HG03442 (cell line): ENCODE data around the gene CTTNBP2.

Source experiments
- ATAC-seq: cut with Tn5 transposase; IDR thresholded peaks from one replicate; pipeline ENCODE4 v1.9.1; 2021; ENCODE audit warnings: mild to moderate bottlenecking, moderate library complexity; ENCODE audit not compliant: unreplicated experiment

The CTTNBP2 gene

DNA sequence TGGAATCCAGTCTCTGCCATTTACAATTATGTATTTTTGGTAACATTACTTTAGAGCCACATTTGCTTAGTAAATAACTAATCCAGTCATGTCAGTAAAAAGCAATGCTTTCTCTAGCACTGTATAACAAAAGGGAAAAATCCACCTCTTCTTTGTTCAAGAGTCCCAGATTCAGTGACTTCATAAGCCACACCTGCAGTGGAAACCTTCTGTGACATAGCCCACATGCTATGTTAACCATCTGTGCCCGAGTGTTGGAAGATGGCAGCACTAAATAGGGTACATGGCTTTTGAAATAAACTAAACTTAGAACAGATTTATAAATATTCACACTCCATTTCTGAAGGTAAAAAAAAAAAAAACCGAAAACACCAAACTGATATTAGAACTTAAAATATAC is 83.0 kb downstream of the CTTNBP2 start:
- ATAC-seq: no peak

DNA sequence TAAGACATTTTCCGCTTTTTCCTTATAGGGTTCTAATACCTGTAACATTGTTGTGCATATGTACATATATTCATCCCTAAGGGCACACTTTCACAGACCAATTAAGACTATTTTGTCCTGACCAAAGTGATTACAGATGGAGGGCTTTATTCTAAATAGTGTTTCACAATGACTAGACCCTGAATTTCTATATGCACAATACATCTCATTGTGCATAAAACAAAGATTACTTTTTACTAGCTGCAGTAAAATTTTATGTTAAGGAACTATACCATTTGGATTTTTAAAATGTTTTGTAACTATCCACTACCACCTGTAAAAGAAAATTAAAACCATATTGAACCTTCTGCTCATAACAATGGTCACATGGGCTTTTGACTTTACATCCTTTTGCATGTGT is 87.8 kb downstream of the CTTNBP2 start:
- no peak for ATAC-seq

DNA sequence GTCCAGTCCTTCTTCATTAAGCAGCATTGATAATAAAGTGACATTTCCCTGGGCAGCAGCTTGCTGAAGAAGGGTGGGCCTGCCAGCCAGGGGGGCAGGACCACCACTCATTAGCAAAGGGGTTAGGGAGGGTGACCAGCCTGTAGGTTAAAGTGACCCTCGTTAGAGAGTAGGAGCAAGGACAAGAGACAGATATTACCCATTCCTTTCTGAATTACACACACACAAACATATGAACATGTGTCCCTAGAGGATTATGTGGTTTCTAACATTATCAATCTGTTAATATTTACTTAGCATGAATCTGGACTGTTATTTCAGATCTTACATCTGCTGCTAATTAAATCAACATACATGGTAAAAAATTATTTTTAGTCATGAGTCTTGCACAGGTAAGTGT is 88.9 kb downstream of the CTTNBP2 start:
- ATAC-seq: no peak

DNA sequence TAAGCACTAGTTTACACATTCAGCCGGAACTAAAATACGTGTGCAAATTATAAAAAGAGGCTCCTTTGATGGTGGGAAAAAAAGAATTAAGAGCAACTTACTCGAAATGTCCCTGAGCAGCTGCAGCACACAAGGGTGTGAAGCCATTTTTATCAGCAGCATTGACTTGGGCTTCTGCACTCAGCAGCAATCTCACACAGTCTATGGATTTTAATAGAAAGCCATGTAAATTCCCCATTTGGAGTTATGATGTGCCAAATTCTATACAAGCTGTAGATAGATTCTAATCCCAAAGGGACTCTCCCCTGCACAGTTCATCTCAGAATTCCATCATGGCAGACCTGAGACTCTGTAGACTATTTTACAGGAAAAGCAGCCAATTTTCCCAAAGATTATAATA is 90.5 kb downstream of the CTTNBP2 start:
- no peak for ATAC-seq

DNA sequence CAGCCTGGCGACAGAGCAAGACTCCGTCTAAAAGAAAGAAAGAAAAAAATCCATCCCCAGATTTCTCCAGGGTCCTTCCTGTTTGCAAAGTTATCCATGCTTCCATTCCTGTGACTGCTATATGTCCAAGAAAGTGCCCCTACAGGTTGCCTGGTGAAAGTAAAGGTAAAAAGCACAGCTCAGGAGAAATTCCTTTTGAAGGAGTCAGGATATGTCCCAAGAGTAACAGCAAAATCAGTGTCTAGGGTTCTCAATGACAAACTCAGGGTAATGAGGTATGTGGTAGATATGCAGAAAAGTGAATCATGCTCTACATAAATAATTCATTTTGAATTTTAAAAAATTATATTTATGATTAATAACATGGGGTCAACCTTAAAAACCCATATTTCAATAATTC is 91.5 kb downstream of the CTTNBP2 start:
- no peak for ATAC-seq

DNA sequence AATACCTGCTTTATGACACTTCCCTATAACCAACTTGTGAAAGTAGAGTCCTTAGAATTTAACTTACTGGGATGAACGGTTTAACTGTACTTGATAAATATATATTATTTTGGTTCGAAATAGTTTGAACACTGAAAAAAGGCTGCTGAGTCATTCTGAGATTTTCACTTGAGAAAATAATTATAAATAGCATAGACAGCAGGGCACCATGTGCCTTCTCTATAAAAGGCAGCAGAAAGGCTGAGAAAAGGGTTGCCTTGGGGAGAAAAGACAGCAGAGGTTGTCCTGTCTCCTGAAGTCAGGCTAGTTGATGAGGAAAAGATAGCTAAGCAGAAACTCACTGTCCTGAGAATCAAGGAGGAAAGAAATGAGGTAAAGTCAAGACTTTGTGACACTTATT is 92.4 kb downstream of the CTTNBP2 start:
- peak; percentile 88 for ATAC-seq

DNA sequence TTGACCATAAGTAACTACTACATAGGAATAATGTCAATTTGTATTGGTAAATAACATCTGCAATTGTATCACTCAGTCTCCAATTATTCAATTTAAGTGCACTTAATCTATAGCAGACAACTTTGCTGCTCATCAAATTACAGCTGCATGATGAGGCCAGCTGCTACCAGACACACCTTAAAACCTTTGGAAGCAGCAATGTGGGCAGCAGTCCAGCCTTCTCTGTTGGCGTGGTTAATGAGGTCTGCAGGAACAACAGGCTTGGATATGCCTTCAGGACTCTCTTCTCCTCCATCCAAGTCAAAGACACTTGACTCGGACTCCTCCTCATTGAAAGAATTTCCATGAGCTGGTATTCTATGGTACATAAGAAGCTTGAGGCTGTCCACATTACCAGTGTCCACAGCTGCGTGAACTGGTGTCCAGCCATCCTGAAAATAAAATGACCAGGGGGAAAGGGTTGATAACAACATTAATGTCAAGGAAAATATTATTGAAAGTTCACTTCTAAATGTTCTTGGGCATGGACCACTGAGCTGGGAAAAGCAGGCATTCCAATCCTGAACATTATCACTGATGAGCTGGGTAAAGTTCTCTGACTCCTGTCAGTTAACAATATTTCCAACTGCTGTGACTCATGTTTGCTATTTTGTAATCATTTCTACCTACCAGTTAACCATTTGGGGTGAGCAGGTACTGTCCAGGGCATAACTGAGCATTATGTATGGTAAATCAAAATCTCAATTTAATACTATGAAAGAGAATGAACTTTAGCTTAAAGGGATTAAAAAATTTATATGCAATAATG is 95.7 kb downstream of the CTTNBP2 start:
- no peak for ATAC-seq

DNA sequence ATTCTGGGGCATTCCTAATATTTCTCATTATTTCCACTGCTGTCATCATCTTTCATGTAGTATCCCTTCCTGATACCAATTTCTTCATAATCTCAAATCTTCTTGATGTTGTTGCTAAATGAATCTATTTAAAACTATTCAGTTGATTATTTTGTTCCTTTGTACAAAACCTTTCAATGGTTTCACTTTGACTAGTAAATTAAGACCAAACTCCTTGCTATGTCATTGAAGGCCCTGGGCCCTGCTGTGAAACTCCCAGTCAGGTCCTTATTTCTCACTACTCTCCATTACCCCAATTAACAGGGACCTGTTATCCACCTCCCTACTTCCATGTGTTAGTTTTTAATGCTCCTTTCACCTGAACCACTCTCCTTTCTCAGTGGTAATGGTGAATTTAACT is 97.0 kb downstream of the CTTNBP2 start:
- ATAC-seq: peak; percentile 28

DNA sequence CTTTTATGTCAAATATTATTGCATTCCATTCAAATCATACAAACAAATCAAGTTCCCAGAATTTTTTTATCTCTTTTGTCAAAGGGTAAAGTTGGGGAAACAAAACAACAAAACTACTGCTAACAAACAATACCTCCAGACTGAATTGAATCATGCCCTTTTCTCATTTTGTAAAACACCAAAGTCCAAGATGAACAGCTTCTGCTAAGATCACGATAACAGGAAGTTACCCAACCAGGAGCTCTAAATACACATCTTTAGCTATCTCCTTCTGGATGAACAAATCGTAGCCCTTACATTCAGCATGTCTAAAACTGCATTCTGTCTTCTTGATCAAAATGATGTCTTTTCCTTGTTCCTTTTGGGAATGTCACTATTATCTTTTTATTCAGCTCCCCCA is 97.4 kb downstream of the CTTNBP2 start:
- no peak for ATAC-seq

DNA sequence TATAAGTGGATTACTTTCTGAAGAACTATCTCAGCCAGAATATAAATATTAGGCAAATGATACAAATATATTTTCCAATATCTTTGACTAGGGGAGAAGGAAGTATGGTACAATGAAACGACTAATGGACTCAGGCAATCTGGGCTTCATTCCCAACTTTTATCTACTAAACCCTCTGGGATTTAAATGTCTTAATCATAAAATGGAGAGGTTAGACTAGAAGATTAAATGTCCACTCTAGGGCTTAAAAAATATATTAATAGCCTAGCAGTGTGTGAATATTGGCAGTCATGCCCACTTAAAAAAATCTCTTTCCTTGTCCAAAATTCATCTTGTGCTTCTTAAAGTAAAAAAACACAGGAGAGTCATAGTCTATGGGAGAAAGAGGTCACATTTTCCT is 98.3 kb downstream of the CTTNBP2 start:
- no peak for ATAC-seq

DNA sequence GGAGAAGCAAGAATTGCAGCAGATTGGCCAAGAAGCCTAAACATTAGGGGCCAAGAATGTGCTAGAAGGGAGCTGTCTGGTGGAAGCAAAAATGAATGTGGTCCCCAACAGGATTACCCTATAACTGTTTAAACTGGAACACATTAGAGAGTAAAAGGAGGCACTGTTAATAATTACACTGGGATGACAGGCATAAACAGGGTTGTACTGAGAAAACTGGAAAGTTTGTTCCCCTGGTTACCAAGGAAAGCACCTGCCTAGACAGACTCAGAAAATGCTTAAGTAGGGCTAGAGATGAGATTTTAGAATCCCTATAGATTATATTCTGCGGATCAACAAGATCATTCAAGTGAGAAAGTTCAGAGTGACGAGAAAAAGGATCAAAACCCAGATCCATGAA is 100.8 kb downstream of the CTTNBP2 start:
- no peak for ATAC-seq

DNA sequence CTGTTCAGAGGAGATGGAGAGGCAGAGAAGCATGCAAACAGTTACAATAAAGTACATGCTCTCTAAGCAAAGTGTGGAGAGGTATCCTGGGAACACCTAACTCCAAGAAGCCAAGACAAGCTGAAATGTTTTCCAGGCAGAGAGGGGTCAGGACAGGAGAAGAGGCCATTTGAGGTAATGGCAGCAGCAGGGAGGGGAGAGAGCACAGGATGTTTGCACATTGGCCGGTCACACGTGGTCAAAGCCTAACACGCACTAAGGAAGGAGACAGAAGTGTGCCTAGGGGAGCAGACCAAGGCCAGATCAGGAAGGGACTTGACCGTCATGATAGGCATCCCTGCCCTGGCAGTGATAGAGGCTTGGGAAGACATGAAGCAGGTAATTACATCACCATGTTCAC is 101.5 kb downstream of the CTTNBP2 start:
- no peak for ATAC-seq

DNA sequence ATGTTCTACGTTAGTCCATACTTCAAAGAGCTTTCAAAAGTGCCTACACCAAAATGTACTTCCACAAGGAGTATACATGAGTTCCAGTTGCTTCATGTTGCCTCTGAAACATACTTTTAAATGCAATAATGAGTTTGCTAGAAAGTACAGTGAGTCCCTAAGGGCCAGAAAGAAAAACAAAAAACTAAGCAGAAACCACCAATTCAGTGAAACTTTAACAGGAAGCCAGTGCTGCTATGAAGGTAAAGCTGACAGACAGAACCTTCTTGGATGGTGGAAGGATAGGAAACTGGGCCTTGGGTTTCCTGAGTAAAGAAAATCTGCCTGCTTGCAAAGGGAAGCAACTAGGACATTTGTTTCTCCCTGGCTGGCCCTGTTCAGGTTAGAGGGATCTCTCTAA is 104.2 kb downstream of the CTTNBP2 start:
- ATAC-seq: peak; percentile 28

DNA sequence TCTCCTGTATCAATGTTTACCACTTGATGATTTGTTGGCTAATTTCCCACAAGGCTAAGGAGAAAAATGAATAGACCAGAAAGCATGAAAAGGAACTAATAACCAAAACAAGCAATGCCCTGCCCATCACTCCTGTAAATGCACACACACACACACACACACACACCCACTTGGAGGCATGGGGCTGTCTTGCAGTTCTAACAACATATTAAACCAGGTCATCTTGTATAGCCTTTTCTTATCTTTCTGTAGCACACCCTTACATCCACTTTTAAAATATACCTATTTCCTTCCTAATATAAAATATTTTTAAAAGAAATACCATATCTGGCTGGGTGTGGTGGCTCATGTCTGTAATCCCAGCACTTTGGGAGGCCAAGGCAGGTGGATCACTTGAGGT is 105.3 kb downstream of the CTTNBP2 start:
- ATAC-seq: no peak

DNA sequence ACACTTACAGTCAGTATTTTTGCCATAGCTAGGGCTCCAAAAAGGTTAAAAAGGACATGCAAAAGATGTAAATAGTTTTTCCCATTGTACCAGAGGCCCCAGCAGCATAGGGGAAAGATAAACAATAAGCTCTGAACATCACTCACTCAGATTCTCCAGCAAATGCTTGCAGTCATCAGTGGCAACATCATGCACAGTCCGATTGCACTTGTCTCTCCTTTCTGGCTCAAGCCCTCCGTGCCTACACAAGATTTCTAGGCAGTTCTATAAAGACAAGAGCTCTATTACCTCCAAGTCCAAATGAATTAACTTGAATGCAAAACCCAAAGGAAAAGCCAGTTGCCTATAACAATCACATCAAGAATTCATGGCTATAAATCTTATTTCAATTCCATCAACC is 106.3 kb downstream of the CTTNBP2 start:
- ATAC-seq: no peak

DNA sequence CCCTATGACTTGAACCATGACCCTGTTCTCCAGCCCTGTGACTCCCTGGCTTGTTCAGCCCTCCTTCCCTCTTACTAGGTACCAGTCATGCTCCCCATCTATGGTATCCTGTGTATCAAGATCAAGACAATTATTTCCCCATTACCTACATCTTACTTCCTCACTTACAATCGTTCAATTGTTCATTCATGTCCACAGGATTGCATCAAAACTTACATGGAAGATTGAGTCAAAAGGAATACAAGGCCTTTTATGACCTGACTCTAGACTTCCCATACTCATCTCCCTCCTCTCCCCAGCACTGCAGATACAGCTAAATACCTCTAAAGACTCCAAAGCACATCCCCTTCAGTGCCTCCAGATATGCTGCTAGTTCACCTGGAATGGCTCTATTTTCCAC is 109.2 kb downstream of the CTTNBP2 start:
- no peak for ATAC-seq

DNA sequence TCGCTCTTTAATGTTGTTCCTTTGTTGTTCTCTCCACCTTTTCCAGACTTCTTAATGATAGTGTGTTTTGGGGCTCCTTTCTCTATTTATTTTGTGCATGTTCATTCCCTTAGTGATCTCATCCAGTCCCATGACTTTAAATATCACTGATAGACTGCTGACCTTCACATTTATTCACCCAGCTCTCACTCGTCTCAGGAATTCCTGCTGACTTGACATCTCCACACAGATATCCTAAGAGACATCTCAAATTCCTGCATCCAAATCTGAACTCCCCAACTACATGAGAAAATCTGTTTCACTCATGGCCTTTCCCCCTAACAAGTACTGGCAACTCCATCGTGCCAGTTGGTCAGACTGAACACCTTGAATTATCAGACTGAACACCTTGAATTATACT is 111.2 kb downstream of the CTTNBP2 start:
- ATAC-seq: no peak

DNA sequence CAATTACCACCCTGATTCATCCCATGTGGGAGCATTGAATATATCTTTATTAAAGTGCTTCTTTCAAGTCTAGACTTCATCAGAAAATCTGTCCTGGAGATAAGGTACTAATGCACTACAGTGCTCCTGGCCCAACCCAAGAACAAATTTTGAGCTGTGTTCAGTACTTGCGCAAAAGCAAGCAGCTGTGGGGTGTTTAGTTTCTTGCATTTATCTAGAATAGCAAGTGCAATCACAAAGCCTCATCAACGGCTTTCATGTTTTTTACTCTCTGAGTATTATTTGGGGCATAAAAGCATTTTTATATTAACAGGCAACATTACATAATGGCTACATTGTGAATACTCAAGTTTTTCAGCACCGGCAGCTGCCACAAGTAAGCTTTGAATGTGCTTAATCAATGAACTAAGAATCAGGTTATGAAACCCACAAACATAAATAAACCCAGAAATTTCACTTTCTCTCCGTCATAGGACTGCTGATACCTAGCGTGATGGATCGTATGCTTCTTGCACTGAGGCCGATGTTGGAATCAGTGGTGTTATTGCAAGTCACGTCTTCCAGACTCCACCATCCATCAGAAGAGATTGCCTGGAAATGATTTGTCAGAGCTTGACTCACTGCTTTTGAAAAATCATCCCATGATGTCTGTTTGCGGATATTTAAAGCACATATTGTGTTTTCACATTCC is 113.1 kb downstream of the CTTNBP2 start:
- ATAC-seq: no peak

DNA sequence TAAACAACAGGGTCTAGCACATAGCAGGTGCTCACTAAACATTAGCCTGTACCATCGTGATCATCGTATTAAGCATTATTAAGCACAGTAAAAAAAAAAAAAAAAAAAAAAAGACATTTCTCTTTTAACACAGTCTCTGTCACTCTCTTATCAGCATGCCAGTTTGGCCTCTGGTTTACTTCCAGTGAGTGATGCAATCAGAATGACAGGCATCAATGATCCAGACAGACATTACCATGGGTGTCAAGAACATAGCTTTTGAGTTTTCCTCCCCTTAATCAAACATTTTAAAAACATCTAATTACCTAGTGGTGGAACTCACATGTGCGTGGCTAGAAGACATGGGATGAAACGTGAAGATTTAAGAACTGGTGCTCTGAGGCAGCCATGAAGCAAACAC is 115.8 kb downstream of the CTTNBP2 start:
- ATAC-seq: no peak

DNA sequence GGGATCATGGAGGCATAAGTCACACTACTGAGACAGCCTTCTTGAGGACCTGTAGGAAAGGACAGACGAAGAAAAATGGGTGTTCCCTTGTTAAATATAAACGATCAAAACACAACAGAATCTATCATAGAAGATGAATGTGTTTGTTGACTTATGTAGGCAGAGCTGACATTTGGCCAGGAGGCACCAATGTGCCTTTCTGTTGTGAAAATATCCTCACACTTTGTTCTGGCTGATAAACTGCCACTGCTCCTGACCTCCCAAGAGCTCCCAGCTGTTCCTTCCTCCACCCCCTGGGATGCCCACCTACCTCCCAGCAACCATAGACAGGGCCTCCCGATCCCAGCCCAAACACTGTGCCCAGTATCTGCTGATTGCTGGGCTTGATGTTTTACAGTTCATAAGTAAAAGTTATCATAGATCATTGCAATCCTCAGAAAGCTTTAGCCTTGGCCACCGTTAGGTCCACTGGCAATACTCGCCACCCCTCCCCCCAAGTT is 116.6 kb downstream of the CTTNBP2 start:
- ATAC-seq: no peak

DNA sequence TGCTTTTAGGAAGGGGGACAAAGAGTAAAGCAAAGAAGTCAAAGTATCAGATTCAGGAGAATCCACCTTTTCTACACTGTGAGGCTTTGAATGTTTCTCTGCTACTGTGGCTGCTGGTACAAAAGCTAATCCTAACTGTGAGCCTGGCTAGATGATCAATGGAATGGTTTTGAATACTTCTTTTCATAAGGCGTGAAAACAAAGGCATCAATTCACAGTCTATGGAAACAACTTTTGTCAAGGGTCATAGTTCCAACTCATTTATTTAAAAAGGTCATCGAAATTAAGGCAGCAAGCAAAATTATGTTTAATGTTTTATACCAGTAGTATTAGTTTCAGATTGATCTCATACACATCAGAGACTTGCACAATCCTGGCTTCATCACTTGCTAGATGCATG is 118.1 kb downstream of the CTTNBP2 start:
- no peak for ATAC-seq

DNA sequence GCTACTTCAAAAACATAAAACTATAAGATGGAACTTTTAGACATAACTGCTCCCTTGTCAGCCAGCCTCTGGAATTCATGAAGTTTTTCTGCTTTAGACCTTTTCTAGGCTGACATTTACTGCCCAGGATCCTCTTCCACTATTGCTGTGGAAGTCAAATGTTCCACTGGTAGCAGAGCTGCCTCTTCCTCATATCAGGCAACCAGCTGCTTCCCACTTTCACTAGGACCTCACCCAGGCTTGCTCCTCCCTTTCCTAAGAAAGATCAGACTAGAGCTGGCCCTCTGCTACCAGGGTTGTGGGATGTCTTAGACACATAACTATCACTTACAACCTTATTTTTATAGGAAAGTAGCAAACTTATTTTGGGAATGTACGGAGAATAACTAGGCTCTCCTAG is 121.5 kb downstream of the CTTNBP2 start:
- no peak for ATAC-seq
